Upper lobe of left lung (tissue), 4 donors: ENCODE measurements around the gene PLXNA2.

ENCODE experiments used
- CTCF ChIP-seq, 6 experiments: fragments of 450-650 bp in 4 of 6; fragments of 200-600 bp in 2 of 6; sonication (generic) in 2 of 6; IDR thresholded peaks; one replicate each; pipeline ENCODE4 v1.5.1; 2016 to 2019; ENCODE audit warnings: antibody characterized with exemption in 6 of 6
- EP300 ChIP-seq, 4 donors: sonication (generic); formaldehyde crosslinking; IDR thresholded peaks; one replicate each; pipeline ENCODE4 v1.5.1; 2017; ENCODE audit warnings: antibody characterized with exemption in 4 of 4, control low read depth in 2 of 4
- POLR2A ChIP-seq, 4 donors: fragments of 450-650 bp; IDR thresholded peaks; one replicate each; pipeline ENCODE4 v1.5.1; 2016 to 2017; ENCODE audit warnings: antibody characterized with exemption in 4 of 4, mild to moderate bottlenecking in 2 of 4
- POLR2AphosphoS5 ChIP-seq, 2 donors: sonication (generic); formaldehyde crosslinking; IDR thresholded peaks; one replicate each; pipeline ENCODE4 v1.5.1; 2017; ENCODE audit warnings: antibody characterized with exemption in 2 of 2

DNA sequence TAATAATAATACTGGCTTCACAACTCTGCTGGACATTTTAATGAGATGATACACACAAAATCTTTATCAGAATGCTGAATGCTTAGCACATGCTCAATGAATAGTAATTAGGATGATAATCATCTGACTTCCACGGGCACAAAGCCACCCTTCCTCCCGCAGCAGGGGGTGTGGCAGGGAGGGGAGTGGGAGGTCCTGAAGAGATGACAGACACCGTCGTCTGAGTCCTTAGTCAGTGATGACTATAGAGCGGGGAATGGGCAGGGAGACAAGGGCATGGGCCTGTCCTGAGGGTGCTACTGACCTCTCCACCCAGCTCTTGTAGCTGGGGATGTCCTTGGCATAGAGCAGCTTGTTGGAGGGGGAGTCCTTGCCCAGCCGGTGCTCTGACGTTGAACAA is 215.7 kb downstream of the PLXNA2 start:
- TF ChIP-seq CTCF (IDR thresholded peaks at IDR 0.05) (no peak), POLR2AphosphoS5 (IDR thresholded peaks at IDR 0.05) (no peak), EP300 (IDR thresholded peaks at IDR 0.05) (no peak), POLR2A (IDR thresholded peaks at IDR 0.05) (no peak)
